Astrocyte of the cerebellum (primary cell): Measurements from ENCODE around the gene UGT1A3.

Experiments used
- DNase-seq: peaks from one replicate; pipeline ENCODE4 v3.0.0-alpha.2; 2011; ENCODE audit warnings: low read depth
- H3K4me3 ChIP-seq: 2 replicates; pipeline ENCODE4 v1.5.1; 2011; ENCODE audit warnings: mild to moderate bottlenecking, low read depth, low read length, moderate library complexity
- CTCF ChIP-seq: IDR thresholded peaks from 2 replicates; pipeline ENCODE4 v1.5.1; 2012; ENCODE audit warnings: low read length, low read depth, moderate library complexity, mild to moderate bottlenecking; ENCODE audit errors: missing control alignments
- in situ Hi-C: cut with HindIII; loops from 2 replicates; pipeline ENCODE4 v1.10.0; 2017; ENCODE audit warnings: low sequenced_read_pairs

Gene UGT1A3

GRCh38 chr2:233793465-233794127, 64.8 kb downstream of the UGT1A3 start:
- in situ Hi-C loops = no loop called here
- no peak for TF ChIP-seq CTCF
- no peak for DNase-seq
- no peak overlapping the region for H3K4me3 ChIP-seq

GRCh38 chr2:233794128-233794658, 65.4 kb downstream of the UGT1A3 start:
- no peak for DNase-seq
- in situ Hi-C loops = no loop called here
- TF ChIP-seq CTCF = no peak
- H3K4me3 ChIP-seq = no peak overlapping the region

GRCh38 chr2:233795735-233796171, 66.9 kb downstream of the UGT1A3 start:
- TF ChIP-seq CTCF = no peak
- no peak overlapping the region for H3K4me3 ChIP-seq
- no peak for DNase-seq
- in situ Hi-C loops = no loop called here

- TF ChIP-seq CTCF = no peak
- DNase-seq = no peak
- H3K4me3 ChIP-seq = no peak overlapping the region
- in situ Hi-C loops = no loop called here
Observed at GRCh38 chr2:233796254-233796653, 67.4 kb downstream of the UGT1A3 start.

- no peak overlapping the region for H3K4me3 ChIP-seq
- no peak for TF ChIP-seq CTCF
- DNase-seq = no peak
- in situ Hi-C loops = no loop called here
Observed at GRCh38 chr2:233798335-233799086, 69.7 kb downstream of the UGT1A3 start.

GRCh38 chr2:233799087-233799665, 70.3 kb downstream of the UGT1A3 start:
- TF ChIP-seq CTCF = no peak
- DNase-seq = no peak
- H3K4me3 ChIP-seq = no peak overlapping the region
- in situ Hi-C loops = no loop called here
